WTC11 (cell line): ENCODE measurements around the gene PHF14.

Experiments
- ARID4B ChIP-seq: sonication (generic); formaldehyde crosslinking; IDR thresholded peaks from 2 replicates; pipeline ENCODE4 v1.8.0; 2023; ENCODE audit warnings: missing genetic modification reagents, mild to moderate bottlenecking, borderline replicate concordance
- ATF1 ChIP-seq: sonication (generic); formaldehyde crosslinking; IDR thresholded peaks from 2 replicates; pipeline ENCODE4 v1.8.1; 2023; ENCODE audit warnings: mild to moderate bottlenecking, moderate library complexity, missing genetic modification reagents
- ATF2 ChIP-seq: sonication (generic); formaldehyde crosslinking; IDR thresholded peaks from 2 replicates; pipeline ENCODE4 v1.8.1; 2022; ENCODE audit warnings: low read depth, missing genetic modification reagents, borderline replicate concordance
- FOXP4 ChIP-seq: sonication (generic); formaldehyde crosslinking; IDR thresholded peaks from 2 replicates; pipeline ENCODE4 v1.8.0; 2022; ENCODE audit warnings: mild to moderate bottlenecking, missing genetic modification reagents
- HMGXB4 ChIP-seq: sonication (generic); formaldehyde crosslinking; IDR thresholded peaks from 2 replicates; pipeline ENCODE4 v1.8.1; 2023; ENCODE audit warnings: mild to moderate bottlenecking, moderate library complexity, missing genetic modification reagents
- NR3C1 ChIP-seq: sonication (generic); formaldehyde crosslinking; conservative IDR thresholded peaks from 2 replicates; pipeline ENCODE4 v1.8.1; 2023; ENCODE audit warnings: low read depth, mild to moderate bottlenecking, missing genetic modification reagents
- SP1 ChIP-seq: sonication (generic); formaldehyde crosslinking; conservative IDR thresholded peaks from 2 replicates; pipeline ENCODE4 v1.8.1; 2022; ENCODE audit warnings: missing genetic modification reagents
- ZBTB21 ChIP-seq: sonication (generic); formaldehyde crosslinking; IDR thresholded peaks from 2 replicates; pipeline ENCODE4 v1.8.1; 2023; ENCODE audit warnings: mild to moderate bottlenecking, missing genetic modification reagents, borderline replicate concordance
- TF ChIP-seq, protein P1 (sequence below): fragments of 200-600 bp; IDR thresholded peaks from 2 replicates; pipeline ENCODE4 v1.8.0; 2022; ENCODE audit warnings: antibody characterized with exemption
- TF ChIP-seq, protein P2 (sequence below): sonication (generic); formaldehyde crosslinking; IDR thresholded peaks from 2 replicates; pipeline ENCODE4 v1.8.1; 2023; ENCODE audit warnings: mild to moderate bottlenecking, missing genetic modification reagents

- TF ChIP-seq FOXP4 (no peak), ARID4B (CRISPR knock-in tag) (no peak), ATF1 (no peak), NR3C1 (CRISPR knock-in tag) (no peak), ATF2 (CRISPR knock-in tag) (no peak), SP1 (CRISPR knock-in tag) (no peak), ZBTB21 (CRISPR knock-in tag) (no peak), HMGXB4 (CRISPR knock-in tag) (no peak)
- TF ChIP-seq, protein P1, sequence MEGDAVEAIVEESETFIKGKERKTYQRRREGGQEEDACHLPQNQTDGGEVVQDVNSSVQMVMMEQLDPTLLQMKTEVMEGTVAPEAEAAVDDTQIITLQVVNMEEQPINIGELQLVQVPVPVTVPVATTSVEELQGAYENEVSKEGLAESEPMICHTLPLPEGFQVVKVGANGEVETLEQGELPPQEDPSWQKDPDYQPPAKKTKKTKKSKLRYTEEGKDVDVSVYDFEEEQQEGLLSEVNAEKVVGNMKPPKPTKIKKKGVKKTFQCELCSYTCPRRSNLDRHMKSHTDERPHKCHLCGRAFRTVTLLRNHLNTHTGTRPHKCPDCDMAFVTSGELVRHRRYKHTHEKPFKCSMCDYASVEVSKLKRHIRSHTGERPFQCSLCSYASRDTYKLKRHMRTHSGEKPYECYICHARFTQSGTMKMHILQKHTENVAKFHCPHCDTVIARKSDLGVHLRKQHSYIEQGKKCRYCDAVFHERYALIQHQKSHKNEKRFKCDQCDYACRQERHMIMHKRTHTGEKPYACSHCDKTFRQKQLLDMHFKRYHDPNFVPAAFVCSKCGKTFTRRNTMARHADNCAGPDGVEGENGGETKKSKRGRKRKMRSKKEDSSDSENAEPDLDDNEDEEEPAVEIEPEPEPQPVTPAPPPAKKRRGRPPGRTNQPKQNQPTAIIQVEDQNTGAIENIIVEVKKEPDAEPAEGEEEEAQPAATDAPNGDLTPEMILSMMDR, result no peak
- TF ChIP-seq, protein P2, sequence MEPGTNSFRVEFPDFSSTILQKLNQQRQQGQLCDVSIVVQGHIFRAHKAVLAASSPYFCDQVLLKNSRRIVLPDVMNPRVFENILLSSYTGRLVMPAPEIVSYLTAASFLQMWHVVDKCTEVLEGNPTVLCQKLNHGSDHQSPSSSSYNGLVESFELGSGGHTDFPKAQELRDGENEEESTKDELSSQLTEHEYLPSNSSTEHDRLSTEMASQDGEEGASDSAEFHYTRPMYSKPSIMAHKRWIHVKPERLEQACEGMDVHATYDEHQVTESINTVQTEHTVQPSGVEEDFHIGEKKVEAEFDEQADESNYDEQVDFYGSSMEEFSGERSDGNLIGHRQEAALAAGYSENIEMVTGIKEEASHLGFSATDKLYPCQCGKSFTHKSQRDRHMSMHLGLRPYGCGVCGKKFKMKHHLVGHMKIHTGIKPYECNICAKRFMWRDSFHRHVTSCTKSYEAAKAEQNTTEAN, result no peak
These were observed 136.0 kb downstream of the PHF14 start for GRCh38 chr7:11109659-11110058.
